ENCODE data around the gene TOR4A.
"Not testable (repeated sequence)": the region's sequence is repeated elsewhere in the genome, so short reads cannot be mapped to it uniquely, and the experiment has no call there.

TOR4A gene

GRCh38 chr9:137251490-137252268 is 25.8 kb upstream of the TOR4A start:
- DNase-seq: no peak
- intact Hi-C loops (cut with DNase I): no loop called here

- peak in 1 of 10 donors; percentile 83 for DNase-seq
- intact Hi-C loops (cut with DNase I): no loop called here
Observed at GRCh38 chr9:137252555-137253506, 24.7 kb upstream of the TOR4A start.

GRCh38 chr9:137253717-137254623 is 23.6 kb upstream of the TOR4A start:
- intact Hi-C loops (cut with DNase I): no loop called here
- peak in 1 of 10 donors; percentile 84 for DNase-seq

- peak; percentile 90 to 99 (median 93) for DNase-seq
- intact Hi-C loops (cut with DNase I): loop anchor here (1.0 kb wide), 1 partner anchor 14 kb away; the partner anchor contains the start of gene TUBB4B
Observed at GRCh38 chr9:137254624-137255447, 22.7 kb upstream of the TOR4A start, which contains the start of gene NELFB. TSS of gene NELFB (plus strand) at chr9:137255327.

- DNase-seq: peak in 1 of 10 donors; percentile 87
- intact Hi-C loops (cut with DNase I): loop anchor here (1.0 kb wide), 1 partner anchor 14 kb away; the partner anchor contains the start of gene TUBB4B
Observed at GRCh38 chr9:137255448-137256114, 21.9 kb upstream of the TOR4A start.

- intact Hi-C loops (cut with DNase I): no loop called here
- DNase-seq: no peak
Observed at GRCh38 chr9:137256362-137256761, 21.2 kb upstream of the TOR4A start.

GRCh38 chr9:137256856-137257255 is 20.7 kb upstream of the TOR4A start:
- intact Hi-C loops (cut with DNase I): no loop called here
- no peak for DNase-seq

GRCh38 chr9:137262173-137262908 is 15.2 kb upstream of the TOR4A start:
- peak in 3 of 10 donors; percentile 44 to 86 (median 48) for DNase-seq
- intact Hi-C loops (cut with DNase I): not testable (repeated sequence)

GRCh38 chr9:137262909-137263285 is 14.6 kb upstream of the TOR4A start:
- intact Hi-C loops (cut with DNase I): no loop called here
- DNase-seq: peak in 1 of 10 donors; percentile 68

- no peak for DNase-seq
Observed at GRCh38 chr9:137263506-137263905, 14.0 kb upstream of the TOR4A start.

GRCh38 chr9:137264067-137264466 is 13.5 kb upstream of the TOR4A start:
- DNase-seq: no peak
- intact Hi-C loops (cut with DNase I): no loop called here

More at GRCh38 chr9:137263506-137263905, 14.0 kb upstream of the TOR4A start:
- intact Hi-C loops (cut with DNase I): no loop called here

GRCh38 chr9:137265496-137266161 is 11.9 kb upstream of the TOR4A start:
- peak in 1 of 10 donors; percentile 83 for DNase-seq

GRCh38 chr9:137266162-137266527 is 11.4 kb upstream of the TOR4A start:
- peak in 1 of 10 donors; percentile 85 for DNase-seq
- intact Hi-C loops (cut with DNase I): no loop called here

More at GRCh38 chr9:137265496-137266161, 11.9 kb upstream of the TOR4A start:
- intact Hi-C loops (cut with DNase I): no loop called here

GRCh38 chr9:137266585-137267453 is 10.7 kb upstream of the TOR4A start:
- peak in 1 of 10 donors; percentile 68 for DNase-seq
- intact Hi-C loops (cut with DNase I): no loop called here

GRCh38 chr9:137267933-137268355 is 9.6 kb upstream of the TOR4A start:
- no peak for DNase-seq
- intact Hi-C loops (cut with DNase I): no loop called here

GRCh38 chr9:137268538-137269201 is 8.9 kb upstream of the TOR4A start:
- intact Hi-C loops (cut with DNase I): no loop called here
- DNase-seq: no peak
